ENCODE measurements around the gene PTPN21.

PTPN21 gene

GRCh38 chr14:88503754-88504406 is 50.9 kb downstream of the PTPN21 start:
- no peak for DNase-seq

DNA sequence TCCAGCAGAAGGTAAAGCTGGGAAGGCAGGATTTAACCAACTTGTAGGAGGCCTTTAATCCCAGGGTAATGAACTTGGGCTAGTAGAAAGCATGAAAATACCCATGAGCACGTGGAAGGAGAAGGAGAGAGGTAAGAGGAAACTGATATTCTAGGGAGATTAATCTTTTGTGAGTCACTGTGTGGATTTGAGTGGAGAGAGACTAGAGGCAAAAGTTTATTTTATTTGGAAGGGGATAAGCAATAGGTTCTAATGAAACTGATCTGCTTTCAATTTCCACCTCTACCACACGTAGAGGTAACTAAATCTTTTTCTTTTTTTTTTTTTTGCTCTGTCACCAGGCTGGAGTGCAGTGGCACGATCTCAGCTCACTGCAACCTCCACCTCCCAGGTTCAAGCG is 52.1 kb downstream of the PTPN21 start:
- no peak for DNase-seq

- DNase-seq, result no peak
These were observed 54.2 kb downstream of the PTPN21 start for GRCh38 chr14:88500611-88501010.

DNA sequence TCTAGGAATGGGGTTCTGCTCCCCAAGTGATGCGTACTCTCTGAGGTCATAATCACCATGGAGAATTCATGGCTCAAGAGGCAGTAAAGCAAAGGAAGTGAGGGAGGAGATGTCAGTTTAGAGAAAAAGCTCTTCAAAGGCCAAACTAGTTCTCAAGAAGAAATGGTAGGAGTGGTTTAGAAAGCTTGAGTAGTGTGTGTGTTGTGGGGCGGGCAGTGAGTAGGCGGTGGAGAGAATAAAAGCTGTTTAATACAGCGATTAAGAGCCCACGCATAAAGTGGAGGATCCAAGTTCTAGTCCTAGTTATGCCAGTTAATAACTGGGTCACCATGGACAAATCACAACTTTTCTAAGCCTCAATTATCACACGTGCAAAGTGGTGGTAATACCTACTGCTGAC is 55.6 kb downstream of the PTPN21 start:
- DNase-seq, result no peak

DNA sequence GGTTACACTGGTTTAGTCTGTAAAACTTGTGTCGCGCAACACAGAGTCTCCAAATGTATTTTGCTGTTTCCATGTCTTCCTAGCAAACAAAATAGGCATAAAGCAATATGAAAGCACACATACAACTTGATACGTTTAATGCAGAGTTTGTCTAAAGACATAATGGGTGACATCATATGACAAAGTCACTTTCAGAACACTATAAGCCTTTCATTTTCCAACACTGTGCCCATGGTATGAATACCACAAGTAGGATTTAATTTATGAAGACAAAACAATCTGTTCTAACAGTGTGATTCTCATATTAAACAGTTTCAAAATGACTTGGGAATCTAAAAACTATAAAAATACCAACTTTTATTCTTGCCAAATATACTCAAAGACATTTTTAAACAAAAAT is 58.4 kb downstream of the PTPN21 start:
- no peak for DNase-seq

GRCh38 chr14:88493392-88494185 is 61.2 kb downstream of the PTPN21 start:
- no peak for DNase-seq

DNA sequence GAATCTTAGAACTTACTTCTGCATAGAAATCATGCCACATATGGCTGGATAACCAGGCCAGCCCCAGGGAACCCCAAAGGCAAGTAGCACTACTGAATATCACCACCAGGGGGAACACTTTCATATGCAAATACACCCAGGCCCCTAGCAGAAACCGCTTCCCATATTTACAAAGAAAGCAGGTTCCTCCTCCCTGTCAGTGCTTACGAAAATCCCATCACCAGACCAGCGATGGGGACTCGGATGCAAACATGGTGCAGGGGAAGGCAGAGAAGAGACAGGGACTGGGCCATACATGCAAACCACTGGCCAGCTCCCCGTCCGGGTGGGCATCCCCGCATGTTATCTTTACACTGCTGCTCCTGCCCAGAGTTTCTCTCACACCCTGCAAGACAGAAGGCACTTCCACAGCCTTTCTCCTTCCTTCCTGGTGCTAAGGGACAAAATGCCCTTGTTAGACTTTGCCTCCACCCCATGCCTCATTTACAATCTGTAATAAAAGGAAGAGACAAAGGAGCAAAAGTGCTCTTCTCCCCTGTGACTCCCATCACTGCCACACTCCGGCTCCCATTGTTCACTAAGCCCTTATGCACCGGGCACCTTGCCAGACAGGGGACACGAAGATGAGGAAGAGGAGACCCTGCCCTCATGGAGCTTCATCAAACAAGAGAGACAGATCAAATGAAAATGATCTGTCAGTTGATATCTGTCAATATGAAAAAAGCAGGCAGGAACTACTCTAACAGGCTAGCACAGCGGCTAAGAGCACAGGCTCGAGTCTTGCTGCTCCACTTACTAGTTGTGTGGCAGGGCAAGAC is 62.3 kb downstream of the PTPN21 start:
- peak; percentile 81 for DNase-seq

- no peak for DNase-seq
These were observed 64.6 kb downstream of the PTPN21 start for GRCh38 chr14:88490168-88490567.

- no peak for DNase-seq
These were observed 65.9 kb downstream of the PTPN21 start for GRCh38 chr14:88488897-88489296.

DNA sequence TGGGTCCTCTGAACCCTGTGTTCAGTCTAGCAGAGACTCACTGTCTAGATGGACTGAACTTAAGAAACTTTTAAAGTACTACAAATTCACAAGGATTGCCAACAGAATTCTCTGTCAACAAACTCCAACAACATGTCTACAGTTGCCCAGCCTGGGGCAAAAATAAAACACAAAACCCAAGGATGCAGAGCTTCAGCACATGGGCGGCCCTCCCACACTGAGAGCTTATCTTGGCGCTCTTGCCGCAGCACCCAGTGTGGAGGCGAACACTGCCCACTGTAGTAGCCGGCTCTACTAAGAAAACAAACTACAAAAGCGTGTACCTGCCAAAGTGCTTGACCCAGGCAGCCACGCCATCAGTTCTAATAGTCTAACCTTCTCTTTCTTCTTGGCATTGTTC is 66.7 kb downstream of the PTPN21 start:
- no peak for DNase-seq

GRCh38 chr14:88482524-88482923 is 72.3 kb downstream of the PTPN21 start:
- no peak for DNase-seq

GRCh38 chr14:88481794-88482193 is 73.0 kb downstream of the PTPN21 start:
- DNase-seq, result no peak

DNA sequence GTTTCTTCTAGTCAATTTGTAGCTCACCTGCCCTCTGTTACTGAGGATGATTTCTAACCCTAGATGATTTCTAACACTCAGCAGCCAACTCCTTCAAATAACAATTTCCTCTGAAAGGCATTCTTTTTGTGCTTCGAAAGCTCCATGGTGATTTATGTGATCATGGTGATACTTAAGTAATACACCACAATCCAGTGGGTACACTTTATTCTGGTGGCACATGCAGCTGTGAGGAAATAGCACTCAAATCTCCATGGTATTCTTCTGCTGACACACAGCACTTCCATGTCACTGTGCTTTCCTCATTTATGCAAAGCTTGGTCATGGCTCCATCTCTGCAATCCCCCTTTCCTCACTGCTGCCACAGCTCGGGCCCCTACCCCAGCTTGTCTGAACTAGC is 73.7 kb downstream of the PTPN21 start:
- no peak for DNase-seq

DNA sequence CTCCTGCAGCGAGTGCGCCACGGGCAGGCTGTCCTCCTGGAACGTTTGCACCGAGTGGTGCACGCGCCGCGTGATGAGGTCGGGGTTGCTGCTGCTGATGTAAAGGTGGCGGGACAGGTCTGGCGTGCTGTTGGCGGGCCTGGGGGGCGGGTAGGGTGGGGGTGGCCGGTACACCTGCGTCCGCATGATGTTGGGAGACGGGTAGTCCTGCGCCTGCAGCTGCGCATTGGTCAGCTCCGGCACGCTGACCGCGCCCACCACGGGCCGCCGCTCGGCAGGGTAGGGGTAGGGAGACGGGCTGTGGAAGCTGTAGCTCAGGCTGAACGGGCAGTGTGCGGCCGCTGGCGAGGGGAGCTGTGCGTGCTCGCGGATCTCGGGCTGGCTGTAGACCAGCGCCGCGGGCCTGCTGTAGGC is 75.2 kb downstream of the PTPN21 start:
- no peak for DNase-seq

- DNase-seq, result no peak
These were observed 75.9 kb downstream of the PTPN21 start for GRCh38 chr14:88478931-88479330.

GRCh38 chr14:88477513-88478250 is 77.1 kb downstream of the PTPN21 start:
- DNase-seq, result no peak

DNA sequence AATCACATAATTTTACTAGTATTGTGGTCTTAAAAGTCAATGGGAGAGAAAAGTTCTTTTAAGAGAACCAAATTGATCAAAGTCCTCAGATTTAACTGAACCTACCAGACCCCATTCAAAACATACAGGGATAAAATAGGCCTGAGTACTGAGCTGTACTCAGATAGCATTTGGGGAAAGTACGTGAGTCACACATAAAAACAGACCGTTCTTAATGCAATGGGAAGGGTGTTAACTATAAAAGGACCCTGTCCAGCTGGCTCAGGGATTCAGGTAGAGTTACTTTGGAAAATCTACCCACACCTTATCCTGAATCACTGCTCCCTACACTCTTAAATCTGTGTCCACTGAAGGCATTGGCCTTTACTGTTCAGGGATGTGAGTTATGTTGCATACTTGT is 78.0 kb downstream of the PTPN21 start:
- no peak for DNase-seq

DNA sequence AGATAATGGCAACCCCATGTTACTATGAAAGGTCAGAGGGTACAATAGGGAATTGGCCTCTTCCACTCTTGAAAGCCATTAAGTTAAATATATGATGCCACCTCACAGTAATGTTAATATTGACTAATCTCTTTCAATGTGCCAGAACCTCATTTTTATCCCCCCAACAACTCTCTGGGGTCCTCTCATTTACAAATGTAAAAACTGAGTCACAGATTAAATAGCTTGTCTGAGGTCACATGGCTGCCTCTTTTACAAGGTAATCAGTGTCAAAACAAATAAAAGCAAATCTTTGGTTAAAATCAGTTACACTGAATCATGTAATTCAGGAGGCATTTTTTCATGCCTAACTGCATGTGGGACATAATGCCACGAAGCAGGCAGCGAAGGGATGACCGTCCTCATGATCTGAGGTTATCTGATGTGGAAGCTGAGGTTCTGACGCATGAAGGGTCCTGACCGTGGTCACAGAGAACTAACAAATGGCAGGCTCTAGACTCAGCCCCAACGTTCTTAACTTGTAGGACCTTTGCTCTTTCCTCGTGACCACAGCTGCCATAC is 78.5 kb downstream of the PTPN21 start:
- DNase-seq, result no peak

DNA sequence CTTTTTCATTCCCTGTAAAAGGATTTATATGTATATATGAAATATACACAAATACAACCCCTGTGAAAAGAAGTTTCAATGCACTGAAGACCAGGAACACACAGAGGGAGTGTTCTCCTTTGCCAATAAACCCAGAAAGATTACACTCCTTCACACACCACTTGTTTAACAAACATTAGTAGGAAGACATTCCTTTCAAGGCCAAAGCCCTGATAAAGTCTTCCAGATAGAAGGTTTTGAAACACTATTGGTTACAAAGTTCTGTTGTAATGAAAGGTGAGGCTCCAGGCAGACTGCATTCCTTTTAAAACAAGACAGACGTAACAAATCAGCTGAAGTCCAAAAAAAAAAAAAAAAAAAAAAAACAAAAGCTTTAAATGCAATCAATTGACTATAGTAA is 81.0 kb downstream of the PTPN21 start:
- no peak for DNase-seq

DNA sequence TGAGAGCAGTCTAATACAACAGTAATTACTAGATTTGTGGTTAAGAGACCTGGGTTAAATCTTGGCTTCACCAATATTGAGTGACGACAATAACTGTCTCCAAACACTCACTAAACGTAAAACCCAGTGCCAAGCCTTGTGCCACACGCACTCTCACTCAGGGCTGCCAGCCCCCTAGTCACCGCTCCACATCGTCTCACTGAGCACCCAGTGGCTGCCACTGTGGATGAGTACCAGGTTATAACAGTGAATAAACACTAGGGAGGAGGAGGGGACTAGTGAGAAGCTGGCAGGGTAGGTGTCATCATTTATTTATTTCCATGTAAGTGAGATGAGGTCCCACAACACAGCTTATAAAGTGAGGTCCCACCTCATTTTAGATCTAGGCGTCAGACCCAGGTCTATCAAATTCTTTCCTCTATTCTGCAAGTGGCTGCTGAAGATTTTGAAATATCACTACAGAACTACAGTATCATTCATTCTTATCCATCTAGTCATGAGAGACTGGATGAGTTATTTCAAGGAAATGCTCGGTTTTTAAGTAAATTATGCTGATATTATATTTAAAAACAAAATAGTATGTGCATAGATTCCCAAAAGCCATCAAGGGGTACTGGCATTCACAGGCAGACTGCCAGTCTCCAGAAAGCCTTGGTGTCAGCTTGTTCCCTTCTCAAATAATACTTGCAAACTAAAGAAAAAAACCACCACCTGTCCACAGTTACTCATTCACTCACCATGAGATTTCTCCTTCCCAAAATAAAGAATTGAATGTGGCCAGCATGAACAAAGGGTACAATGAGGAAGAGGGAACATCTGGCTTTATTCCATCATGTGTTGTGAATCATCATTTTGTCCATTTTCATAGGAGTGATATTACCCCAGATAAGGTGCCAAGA is 84.0 kb downstream of the PTPN21 start:
- DNase-seq, result no peak

DNA sequence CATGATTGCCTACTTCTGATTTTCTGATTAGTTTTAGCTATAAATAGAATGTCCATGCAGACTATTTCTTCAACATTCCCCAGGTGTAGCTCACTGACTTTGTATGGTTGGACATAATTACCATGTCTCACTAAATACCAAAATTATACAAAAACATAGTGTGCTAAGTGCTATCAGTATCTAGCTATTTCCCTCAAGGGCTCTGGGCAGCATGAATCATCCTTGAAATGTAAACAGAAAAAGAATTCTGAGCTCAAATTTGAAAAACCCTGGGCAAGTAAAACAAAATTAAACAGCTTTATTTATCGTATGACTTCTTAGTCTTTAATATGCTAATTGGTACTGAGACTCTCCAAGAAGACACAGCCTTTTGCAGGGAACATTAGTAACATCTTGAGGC is 86.4 kb downstream of the PTPN21 start:
- no peak for DNase-seq

GRCh38 chr14:88463318-88463717 is 91.5 kb downstream of the PTPN21 start:
- no peak for DNase-seq

Data from NCI-H1436 (cell line).